GM21381 (cell line): ENCODE measurements around the gene ZBTB14.
A peak's percentile ranks its signal among the peaks of the same experiment; 100 is the strongest.

Experiments used
- ATAC-seq: cut with Tn5 transposase; IDR thresholded peaks from one replicate; pipeline ENCODE4 v1.9.1; 2021; ENCODE audit warnings: mild to moderate bottlenecking, moderate library complexity; ENCODE audit not compliant: unreplicated experiment

ZBTB14 gene

GRCh38 chr18:5294113-5294456, 1.4 kb downstream of the ZBTB14 start:
- ATAC-seq = no peak

GRCh38 chr18:5288517-5288935, 7.0 kb downstream of the ZBTB14 start:
- ATAC-seq = peak; percentile 49

GRCh38 chr18:5287854-5288253, 7.7 kb downstream of the ZBTB14 start:
- ATAC-seq = no peak

GRCh38 chr18:5286525-5286924, 9.0 kb downstream of the ZBTB14 start:
- ATAC-seq = no peak

- no peak for ATAC-seq
Observed at GRCh38 chr18:5285326-5285725, 10.2 kb downstream of the ZBTB14 start.

GRCh38 chr18:5284808-5285207, 10.7 kb downstream of the ZBTB14 start:
- no peak for ATAC-seq

- no peak for ATAC-seq
Observed at GRCh38 chr18:5282770-5283169, 12.8 kb downstream of the ZBTB14 start.

GRCh38 chr18:5276947-5277346, 18.6 kb downstream of the ZBTB14 start:
- ATAC-seq = no peak

- ATAC-seq = no peak
Observed at GRCh38 chr18:5275872-5276271, 19.7 kb downstream of the ZBTB14 start.

GRCh38 chr18:5268874-5269273, 26.7 kb downstream of the ZBTB14 start:
- no peak for ATAC-seq

GRCh38 chr18:5266721-5267120, 28.8 kb downstream of the ZBTB14 start:
- no peak for ATAC-seq

- no peak for ATAC-seq
Observed at GRCh38 chr18:5253910-5254309, 41.6 kb downstream of the ZBTB14 start.

GRCh38 chr18:5251117-5251516, 44.4 kb downstream of the ZBTB14 start:
- no peak for ATAC-seq

- ATAC-seq = no peak
Observed at GRCh38 chr18:5250603-5251002, 44.9 kb downstream of the ZBTB14 start.

GRCh38 chr18:5244941-5245340, 50.6 kb downstream of the ZBTB14 start:
- no peak for ATAC-seq

GRCh38 chr18:5239447-5239846, 56.1 kb downstream of the ZBTB14 start:
- no peak for ATAC-seq
